ENCODE measurements around the gene DNAH8. TPM values are rescaled to one million over a fixed set of nuclear protein-coding genes. Genes with fewer than 3 reads are reported as not detected.

DNAH8 gene
- total and polyA plus RNA-seq, 2 donors (not counting 3 experiments of a cell fraction or from before 2014, with no cell fraction given) = 0.29 to 0.61 TPM

GRCh38 chr6:38837101-38837500 lies 122.0 kb downstream of the DNAH8 start:
- H3K4me1 ChIP-seq (ENCODE audit: control insufficient read depth, extremely low read depth, insufficient read depth, low read length) = no peaks in the 10 kb centered on the region
- POLR2A ChIA-PET = no interaction called here
- intact Hi-C loops (cut with micrococcal nuclease) = no loop called here
- H3K27me3 ChIP-seq (ENCODE audit: control insufficient read depth in 2 of 2, insufficient read depth in 2 of 2, low read length in 2 of 2) = no peaks in the 10 kb centered on the region
- H3K9me3 ChIP-seq (replicated peaks; ENCODE audit: control insufficient read depth, insufficient read depth, low read length) = no peaks in the 10 kb centered on the region
- H3K4me3 ChIP-seq (replicated peaks in 1 of 3; ENCODE audit: insufficient read depth in 1 of 3, low read depth in 1 of 3, low read length in 3 of 3) = no peak overlapping the region
- DNase-seq (ENCODE audit: low read depth, low spot score) (no peak), FAIRE-seq (no peak)
- no peak overlapping the region for H3K9ac ChIP-seq (replicated peaks; ENCODE audit: extremely low read depth, insufficient read depth, low read length)
- H3K9me1 ChIP-seq (replicated peaks; ENCODE audit: control insufficient read depth, extremely low read depth, insufficient read depth, low read length) = no peaks in the 10 kb centered on the region
- no peaks in the 10 kb centered on the region for H4K20me1 ChIP-seq (replicated peaks; ENCODE audit: control insufficient read depth, extremely low read depth, insufficient read depth, low read length)
- no peak overlapping the region for H2AFZ ChIP-seq (ENCODE audit: low read depth, low read length)
- H3K27ac ChIP-seq (ENCODE audit: insufficient read depth, low read depth, low read length) = no peak overlapping the region
- dilution Hi-C loops (cut with MboI; ENCODE audit: extremely low pct_ligation_motif_present, low sequenced_read_pairs) = no loop called here
- H3K79me2 ChIP-seq (ENCODE audit: control insufficient read depth, insufficient read depth, low read length) = no peaks in the 10 kb centered on the region
- no peaks in the 10 kb centered on the region for H3K36me3 ChIP-seq (ENCODE audit: control insufficient read depth in 2 of 2, extremely low read depth in 1 of 2, insufficient read depth in 2 of 2, low read length in 2 of 2)
- CTCF ChIA-PET = no interaction called here
- H3K4me2 ChIP-seq (ENCODE audit: insufficient read depth, low read length) = no peak overlapping the region
- no TSS peak for BruUV-seq (replicated peaks)
- TF ChIP-seq MYC (IDR thresholded peaks at IDR 0.05; ENCODE audit: low read depth, low read length) = no peak
- TF ChIP-seq POLR2A (IDR thresholded peaks at IDR 0.05; ENCODE audit: low read depth, low read length) = no peak
- TF ChIP-seq, protein P1, sequence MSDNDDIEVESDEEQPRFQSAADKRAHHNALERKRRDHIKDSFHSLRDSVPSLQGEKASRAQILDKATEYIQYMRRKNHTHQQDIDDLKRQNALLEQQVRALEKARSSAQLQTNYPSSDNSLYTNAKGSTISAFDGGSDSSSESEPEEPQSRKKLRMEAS (IDR thresholded peaks at IDR 0.05; ENCODE audit: insufficient read depth, insufficient read length) = no peak
- TF ChIP-seq JUN (IDR thresholded peaks at IDR 0.05; ENCODE audit: borderline replicate concordance, insufficient read depth, insufficient read length, low read depth) = no peak
- TF ChIP-seq POLR2AphosphoS5 (IDR thresholded peaks at IDR 0.05; ENCODE audit: insufficient read depth, low read depth, low read length) = no peak
- TF ChIP-seq EZH2 (IDR thresholded peaks at IDR 0.05; ENCODE audit: borderline replicate concordance, low read depth, low read length, severe bottlenecking) = no peak
- TF ChIP-seq CTCF (IDR thresholded peaks at IDR 0.05; ENCODE audit: extremely low read depth in 1 of 2, insufficient read depth in 1 of 2, low read depth in 1 of 2, low read length in 2 of 2) = no peak
- no peak for TF ChIP-seq GATA2 (IDR thresholded peaks at IDR 0.05; ENCODE audit: insufficient read depth, insufficient read length, low read depth, low read length)
